Measurements from ENCODE around the gene SUPT5H.

- no peak for TF ChIP-seq CTCF (IDR thresholded peaks at IDR 0.05; ENCODE audit: poor library complexity, severe bottlenecking)
- TF ChIP-seq RAD21 (conservative IDR thresholded peaks at IDR 0.05) = no peak
- no peak for TF ChIP-seq POLR2AphosphoS5 (IDR thresholded peaks at IDR 0.05)
Measured at GRCh38 chr19:39420769-39421168, 24.6 kb upstream of the SUPT5H start.

Data from neural cell (in vitro differentiated cells).